ENCODE data around the gene MAPK8. TPM values are rescaled to one million over a fixed set of nuclear protein-coding genes. Genes with fewer than 3 reads are reported as not detected.

Gene MAPK8
- total RNA-seq, 1 experiment from 2014 or later = 52.9 TPM

GRCh38 chr10:48449501-48450232, 143.2 kb downstream of the MAPK8 start:
- H3K36me3 Mint-ChIP-seq (ENCODE audit: insufficient read depth, unreplicated experiment) = no peaks in the 10 kb centered on the region
- TF ChIP-seq, protein P1, sequence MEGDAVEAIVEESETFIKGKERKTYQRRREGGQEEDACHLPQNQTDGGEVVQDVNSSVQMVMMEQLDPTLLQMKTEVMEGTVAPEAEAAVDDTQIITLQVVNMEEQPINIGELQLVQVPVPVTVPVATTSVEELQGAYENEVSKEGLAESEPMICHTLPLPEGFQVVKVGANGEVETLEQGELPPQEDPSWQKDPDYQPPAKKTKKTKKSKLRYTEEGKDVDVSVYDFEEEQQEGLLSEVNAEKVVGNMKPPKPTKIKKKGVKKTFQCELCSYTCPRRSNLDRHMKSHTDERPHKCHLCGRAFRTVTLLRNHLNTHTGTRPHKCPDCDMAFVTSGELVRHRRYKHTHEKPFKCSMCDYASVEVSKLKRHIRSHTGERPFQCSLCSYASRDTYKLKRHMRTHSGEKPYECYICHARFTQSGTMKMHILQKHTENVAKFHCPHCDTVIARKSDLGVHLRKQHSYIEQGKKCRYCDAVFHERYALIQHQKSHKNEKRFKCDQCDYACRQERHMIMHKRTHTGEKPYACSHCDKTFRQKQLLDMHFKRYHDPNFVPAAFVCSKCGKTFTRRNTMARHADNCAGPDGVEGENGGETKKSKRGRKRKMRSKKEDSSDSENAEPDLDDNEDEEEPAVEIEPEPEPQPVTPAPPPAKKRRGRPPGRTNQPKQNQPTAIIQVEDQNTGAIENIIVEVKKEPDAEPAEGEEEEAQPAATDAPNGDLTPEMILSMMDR (IDR thresholded peaks at IDR 0.05; ENCODE audit: unreplicated experiment) = no peak
- intact Hi-C loops (cut with micrococcal nuclease) = no loop called here
- H3K9me3 Mint-ChIP-seq (ENCODE audit: unreplicated experiment) = no peaks in the 10 kb centered on the region
- no TSS peak for BruUV-seq (replicated peaks)
- no peak for DNase-seq (ENCODE audit: unreplicated experiment)
- CTCF ChIA-PET = interaction anchor here (0.6 to 1.1 kb wide), 2 partner anchors 20 to 94 kb away, joined by 3 to 4 read pairs; no protein-coding TSS in a partner anchor
- no peak overlapping the region for H3K4me3 Mint-ChIP-seq (ENCODE audit: unreplicated experiment)
- no peak overlapping the region for H3K27ac Mint-ChIP-seq (ENCODE audit: low read depth, unreplicated experiment)
- H3K4me1 Mint-ChIP-seq (ENCODE audit: insufficient read depth, unreplicated experiment) = peaks cover 6% of the 10 kb centered on the region
- H3K27me3 Mint-ChIP-seq (ENCODE audit: insufficient read depth, unreplicated experiment) = no peaks in the 10 kb centered on the region
- POLR2A ChIA-PET = no interaction called here

- Mint-ChIP-seq H3K4me3 (ENCODE audit: unreplicated experiment) (no peak overlapping the region), H3K27ac (ENCODE audit: low read depth, unreplicated experiment) (no peak overlapping the region), H3K36me3 (ENCODE audit: insufficient read depth, unreplicated experiment) (no peaks in the 10 kb centered on the region), H3K4me1 (ENCODE audit: insufficient read depth, unreplicated experiment) (peaks cover 6% of the 10 kb centered on the region), H3K9me3 (ENCODE audit: unreplicated experiment) (no peaks in the 10 kb centered on the region), H3K27me3 (ENCODE audit: insufficient read depth, unreplicated experiment) (no peaks in the 10 kb centered on the region)
- no TSS peak for BruUV-seq (replicated peaks)
- CTCF ChIA-PET = interaction anchor here (0.6 kb wide), 1 partner anchor 93 kb away, joined by 3 read pairs; no protein-coding TSS in a partner anchor
- POLR2A ChIA-PET = no interaction called here
- TF ChIP-seq, protein P1 (IDR thresholded peaks at IDR 0.05; ENCODE audit: unreplicated experiment) = no peak
- no peak for DNase-seq (ENCODE audit: unreplicated experiment)
- intact Hi-C loops (cut with micrococcal nuclease) = no loop called here
These were observed 143.8 kb downstream of the MAPK8 start for GRCh38 chr10:48450233-48450740.

DNA sequence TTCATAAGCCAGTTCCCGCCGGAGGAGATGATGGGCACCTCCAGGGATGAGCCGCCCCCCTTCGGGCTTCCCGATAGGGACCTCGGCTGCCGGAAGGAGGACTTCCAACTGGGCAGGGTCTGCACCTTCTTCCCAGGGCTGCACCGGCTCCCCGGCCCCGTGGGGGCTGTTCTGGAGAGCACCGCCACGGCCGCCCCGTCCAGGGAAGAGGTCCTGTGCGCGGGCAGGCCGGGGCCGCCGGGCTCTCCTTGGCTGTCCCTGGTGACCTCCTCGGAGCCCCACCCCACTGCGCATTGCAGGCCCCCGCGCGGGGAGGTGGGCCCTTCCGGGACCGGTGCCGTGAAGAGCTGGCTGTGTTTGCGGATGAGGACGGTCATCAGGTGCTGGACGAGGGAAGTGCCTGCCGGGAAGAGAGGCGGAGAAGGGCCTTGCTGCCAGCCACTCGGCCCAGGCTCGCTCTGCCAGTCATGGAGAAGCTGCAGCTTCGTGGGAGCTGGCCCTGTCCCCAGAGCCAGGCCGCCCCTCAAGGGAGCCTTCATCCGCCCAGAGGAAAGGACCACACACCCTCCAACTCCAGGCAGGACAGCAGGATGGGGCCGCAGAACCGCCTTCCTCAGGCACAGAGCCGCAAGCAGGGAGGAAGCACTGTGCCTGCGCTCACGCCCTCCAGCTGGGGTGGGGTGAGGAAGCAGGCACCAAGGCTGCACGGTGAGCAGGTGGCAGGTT, 144.4 kb downstream of the MAPK8 start:
- CTCF ChIA-PET = no interaction called here
- H3K4me1 Mint-ChIP-seq (ENCODE audit: insufficient read depth, unreplicated experiment) = peaks cover 6% of the 10 kb centered on the region
- TF ChIP-seq, protein P1 (IDR thresholded peaks at IDR 0.05; ENCODE audit: unreplicated experiment) = no peak
- BruUV-seq (replicated peaks) = no TSS peak
- DNase-seq (ENCODE audit: unreplicated experiment) = no peak
- H3K27me3 Mint-ChIP-seq (ENCODE audit: insufficient read depth, unreplicated experiment) = no peaks in the 10 kb centered on the region
- intact Hi-C loops (cut with micrococcal nuclease) = no loop called here
- no peaks in the 10 kb centered on the region for H3K9me3 Mint-ChIP-seq (ENCODE audit: unreplicated experiment)
- no peaks in the 10 kb centered on the region for H3K36me3 Mint-ChIP-seq (ENCODE audit: insufficient read depth, unreplicated experiment)
- H3K27ac Mint-ChIP-seq (ENCODE audit: low read depth, unreplicated experiment) = no peak overlapping the region
- POLR2A ChIA-PET = no interaction called here
- no peak overlapping the region for H3K4me3 Mint-ChIP-seq (ENCODE audit: unreplicated experiment)

All from MCF 10A (cell line).